NCI-H1436 (cell line): ENCODE data around the gene SELENOI.
A peak's percentile ranks its signal among the peaks of the same experiment; 100 is the strongest.
"Not testable (repeated sequence)": the region's sequence is repeated elsewhere in the genome, so short reads cannot be mapped to it uniquely, and the experiment has no call there.

ENCODE experiments used
- DNase-seq: peaks from one replicate; lab custom pipeline; 2025; lab: John Stamatoyannopoulos, UW

The SELENOI gene

DNA sequence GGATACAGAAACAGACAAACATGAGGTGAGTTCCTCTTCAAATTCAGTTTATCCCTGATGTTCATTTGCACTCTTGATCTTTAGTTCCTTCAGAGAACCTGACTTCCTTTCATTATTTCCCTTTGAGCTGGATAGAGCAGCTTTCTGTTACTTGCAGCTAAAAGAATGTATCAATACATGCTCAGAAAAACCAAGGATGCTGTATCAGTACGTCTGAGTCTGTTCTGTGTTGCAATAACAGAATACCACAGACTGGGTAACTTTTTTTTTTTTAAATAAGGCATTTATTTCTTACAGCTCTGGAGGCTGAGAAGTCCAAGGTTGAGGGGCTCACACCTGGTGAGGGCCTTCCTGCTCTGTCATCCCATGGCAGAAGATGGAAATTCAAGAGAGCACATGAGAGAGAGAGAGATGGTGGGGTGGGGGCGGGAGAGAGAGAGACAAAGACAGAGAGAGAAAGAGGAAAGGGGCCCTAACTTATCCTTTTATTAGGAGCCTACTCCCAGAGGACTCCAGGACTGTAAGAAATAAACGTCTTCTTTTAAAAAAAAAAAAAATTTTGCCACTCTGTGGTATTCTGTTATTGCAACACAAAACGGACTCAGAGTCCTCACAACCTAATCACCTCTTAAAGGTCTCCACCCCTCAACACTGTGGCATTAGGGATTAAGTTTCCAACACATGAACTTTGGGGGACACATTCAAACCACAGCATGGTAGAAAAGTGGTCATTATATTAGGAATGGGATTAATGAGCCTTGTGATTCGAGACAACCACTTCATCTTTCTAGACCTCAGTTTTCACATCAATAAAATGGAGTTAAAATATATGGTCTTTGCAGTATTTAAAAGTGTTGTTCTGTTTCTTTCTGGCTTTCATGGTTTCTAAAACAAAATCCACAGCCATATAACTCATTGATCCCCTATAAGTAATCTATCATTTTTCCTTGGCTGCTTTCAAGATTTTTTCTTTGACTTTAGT is 18.4 kb upstream of the SELENOI start:
- DNase-seq: no peak

DNA sequence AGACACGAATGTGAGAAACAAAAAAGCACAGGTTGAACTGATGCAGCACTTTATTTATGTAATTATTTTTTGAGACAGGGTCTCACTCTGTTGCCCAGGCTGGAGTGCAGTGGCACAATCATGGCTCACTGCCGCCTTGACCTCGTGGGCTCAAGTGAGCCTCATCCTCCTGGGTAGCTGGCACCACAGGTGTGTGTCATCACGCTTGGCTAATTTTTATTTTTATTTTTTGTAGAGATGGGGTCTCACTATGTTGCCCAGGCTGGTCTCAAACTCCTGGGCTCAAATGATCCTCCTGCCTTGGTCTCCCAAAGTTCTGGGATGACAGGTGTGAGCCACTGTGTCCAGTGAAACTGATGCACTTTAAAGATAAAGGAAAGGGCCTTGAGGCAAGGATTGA is 16.9 kb upstream of the SELENOI start:
- not testable (repeated sequence) for DNase-seq

DNA sequence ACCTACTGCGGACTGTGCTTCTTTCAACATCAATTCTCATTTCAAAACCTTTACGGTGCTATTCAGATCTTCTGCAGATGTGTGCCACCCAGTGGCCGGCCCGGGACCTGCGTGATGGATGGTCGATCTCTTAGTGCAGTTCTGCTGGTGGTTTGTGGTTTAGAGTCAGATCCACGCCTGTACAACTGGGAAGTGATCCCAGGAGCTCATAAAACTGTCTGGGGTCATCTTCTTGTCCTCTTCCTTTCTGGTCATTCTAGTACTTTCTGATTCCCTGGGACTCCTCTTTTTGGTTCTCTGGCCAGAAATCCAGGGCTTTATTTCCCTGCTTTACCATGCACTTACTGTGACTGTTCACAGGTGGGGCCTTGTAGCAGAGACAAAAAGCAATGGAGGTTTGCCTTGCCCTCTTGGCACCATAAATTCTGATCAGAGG is 15.8 kb upstream of the SELENOI start:
- DNase-seq: peak; percentile 60

DNA sequence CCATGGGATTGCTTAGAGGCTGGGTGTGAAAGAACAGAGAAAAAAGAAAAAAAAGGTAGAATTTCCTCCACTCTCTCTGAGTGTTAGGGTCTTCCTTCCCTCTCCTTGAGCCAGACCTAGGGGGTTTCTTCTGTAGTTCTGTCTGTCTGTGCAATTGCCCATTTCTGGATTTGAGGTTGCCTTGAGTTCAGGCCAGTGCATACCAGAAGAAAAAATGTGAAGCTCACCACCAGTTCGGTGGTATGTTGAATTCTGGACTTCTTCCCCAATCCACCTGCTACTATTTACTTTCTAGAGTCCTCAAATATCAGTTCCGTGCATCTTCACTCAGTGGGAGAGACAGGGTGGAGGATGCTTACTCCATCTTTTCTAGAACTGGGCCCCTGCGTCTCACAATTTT is 15.3 kb upstream of the SELENOI start:
- no peak for DNase-seq

DNA sequence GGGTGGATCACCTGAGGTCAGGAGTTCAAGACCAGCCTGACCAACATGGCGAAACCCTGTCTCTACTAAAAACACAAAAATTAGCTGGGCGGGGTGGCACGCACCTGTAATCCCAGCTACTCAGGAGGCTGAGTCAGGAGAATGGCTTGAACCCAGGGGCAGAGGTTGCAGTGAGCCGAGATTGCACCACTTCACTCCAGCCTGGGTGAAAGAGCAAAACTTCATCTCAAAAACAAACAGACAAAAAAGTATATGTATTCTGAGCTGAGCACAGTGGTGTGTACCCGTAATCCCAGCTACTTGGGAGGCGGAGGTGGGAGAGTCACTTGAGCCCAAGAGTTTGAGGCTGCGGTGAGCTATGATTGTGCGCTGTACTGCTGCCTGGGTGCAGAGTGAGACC is 14.6 kb upstream of the SELENOI start:
- not testable (repeated sequence) for DNase-seq

DNA sequence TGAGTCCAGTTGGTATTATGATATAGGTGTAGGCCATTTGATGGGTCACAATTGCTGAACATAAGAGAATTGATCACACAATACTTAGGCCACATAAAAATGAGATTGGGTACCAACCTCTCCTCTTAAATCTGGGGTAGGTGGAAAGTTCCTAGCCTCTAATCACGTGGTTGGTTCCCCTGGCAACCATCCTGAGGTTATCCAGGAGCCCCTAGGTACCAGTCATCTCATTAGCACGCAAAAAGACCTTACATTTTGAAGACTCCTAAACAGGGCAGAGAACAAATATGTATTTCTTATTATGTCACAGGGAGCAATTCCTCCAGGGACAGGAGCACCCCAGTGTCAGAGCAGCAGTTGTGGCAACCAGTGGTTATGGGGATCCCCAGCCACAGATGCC is 12.7 kb upstream of the SELENOI start:
- no peak for DNase-seq

DNA sequence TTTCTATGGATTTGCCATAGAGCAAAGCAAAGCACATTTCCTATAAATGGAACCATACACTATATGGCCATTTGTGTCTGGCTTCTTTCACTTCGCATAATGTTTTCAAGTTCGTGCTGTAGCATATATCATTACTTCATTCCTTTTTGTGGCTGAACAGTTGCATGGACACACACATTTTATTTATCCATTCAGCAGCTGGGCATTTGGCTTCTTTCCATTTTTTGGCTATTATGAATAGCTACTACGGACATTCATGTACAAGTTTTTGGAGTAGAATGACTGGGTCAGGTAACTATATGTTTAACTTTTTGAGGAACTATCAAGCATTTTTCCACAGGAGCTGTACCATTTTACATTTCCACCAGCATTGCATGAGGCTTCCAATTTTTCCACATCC is 10.7 kb upstream of the SELENOI start:
- DNase-seq: no peak

DNA sequence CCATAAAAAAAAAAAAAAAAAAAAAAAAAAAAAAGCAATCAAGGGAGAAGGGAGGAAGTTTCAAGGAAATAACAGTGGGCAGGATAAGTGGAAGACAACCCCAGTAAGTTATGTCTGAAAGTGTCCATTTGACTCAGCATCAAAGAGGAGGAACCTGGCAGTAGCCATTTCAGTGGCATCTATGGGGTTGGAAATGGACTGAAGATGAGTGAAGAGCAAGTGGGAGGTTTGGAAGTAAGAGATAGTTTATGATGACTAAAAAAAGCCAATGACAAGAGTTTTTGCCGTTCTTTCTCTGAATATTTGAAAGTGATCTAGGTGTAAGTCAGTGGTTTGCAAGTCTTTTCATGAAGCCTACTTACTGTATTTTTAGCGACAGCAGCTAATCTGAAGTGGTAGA is 9.2 kb upstream of the SELENOI start:
- no peak for DNase-seq

DNA sequence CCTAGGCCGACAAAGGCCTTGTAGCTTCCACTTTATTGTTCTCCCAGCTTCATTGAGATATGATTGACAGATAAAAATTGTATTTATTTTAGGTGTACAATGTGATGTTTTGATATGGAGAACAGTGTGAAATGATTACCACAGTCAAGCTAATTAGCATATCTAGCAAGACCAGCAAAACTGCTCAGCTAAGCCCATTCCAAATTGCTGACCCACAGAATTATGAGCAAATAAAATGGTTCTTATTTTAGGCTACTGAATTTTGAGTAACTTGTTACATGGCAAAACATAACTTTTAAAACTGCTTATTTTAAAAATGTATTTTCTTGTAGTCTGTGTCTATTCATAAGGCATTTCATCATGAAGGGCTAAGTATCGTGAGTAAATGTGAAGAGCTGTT is 8.6 kb upstream of the SELENOI start:
- DNase-seq: no peak

DNA sequence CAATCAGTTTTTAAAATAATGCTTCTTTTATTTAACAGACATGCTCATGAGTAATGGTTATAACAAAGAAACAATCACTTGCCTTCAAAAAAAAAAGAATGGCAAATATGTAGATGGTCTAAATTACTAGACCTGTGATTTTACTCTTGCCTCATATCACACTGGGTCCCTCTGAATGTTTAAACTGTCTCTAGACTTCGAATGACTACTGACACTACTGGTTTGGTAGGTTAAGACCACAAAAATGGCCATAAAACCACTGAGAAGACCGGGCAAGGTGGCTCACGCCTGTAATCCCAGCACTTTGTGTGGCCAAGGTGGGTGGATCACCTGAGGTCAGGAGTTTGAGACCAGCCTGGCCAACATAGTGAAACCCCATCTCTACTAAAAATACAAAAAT is 5.1 kb upstream of the SELENOI start:
- no peak for DNase-seq

DNA sequence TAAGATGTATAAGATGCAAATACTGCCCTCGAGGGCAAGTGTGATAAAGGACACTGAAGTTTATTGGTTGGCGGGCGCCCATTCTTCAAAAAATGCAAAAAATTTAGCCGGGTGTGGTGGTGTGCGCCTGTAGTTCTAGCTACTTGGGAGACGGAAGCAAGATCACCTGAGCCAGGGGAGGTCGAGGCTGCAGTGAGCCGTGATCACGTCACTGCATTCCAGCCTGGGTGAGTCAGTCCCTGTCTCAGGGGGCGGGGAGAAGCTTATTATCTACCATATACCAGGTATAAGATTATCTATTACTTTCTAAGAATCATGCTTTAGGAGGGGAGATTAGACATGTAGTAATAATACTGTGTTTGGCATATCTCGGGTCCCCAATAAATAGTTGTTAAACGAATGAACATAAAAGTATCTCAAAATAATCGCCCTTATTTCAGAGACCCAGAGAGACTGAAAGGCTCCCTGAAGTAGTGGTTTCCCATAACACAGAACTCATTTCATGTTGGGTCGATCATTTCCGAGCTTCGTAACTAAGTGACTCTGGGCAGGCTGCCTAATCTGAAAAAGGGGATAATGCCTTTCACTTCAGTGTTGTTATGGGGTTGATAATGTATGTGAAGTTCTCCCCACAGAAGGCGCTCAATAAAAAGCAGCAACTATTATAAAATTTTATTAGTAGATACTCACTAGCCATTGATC is 1.2 kb upstream of the SELENOI start:
- peak; percentile 14 for DNase-seq

DNA sequence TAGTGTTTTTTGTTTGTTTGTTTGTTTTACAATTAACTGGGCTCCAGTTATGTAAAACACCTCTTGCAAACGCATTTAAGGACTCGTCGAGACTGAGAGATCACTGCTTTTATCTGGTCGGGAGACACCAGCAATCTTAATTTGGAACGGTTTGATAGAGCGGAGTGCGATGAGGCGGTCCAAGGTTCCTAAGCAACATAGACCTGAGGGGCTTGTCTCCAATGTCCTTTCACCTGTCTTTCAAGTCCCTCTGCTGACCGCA is 729 bp upstream of the SELENOI start:
- DNase-seq: no peak

DNA sequence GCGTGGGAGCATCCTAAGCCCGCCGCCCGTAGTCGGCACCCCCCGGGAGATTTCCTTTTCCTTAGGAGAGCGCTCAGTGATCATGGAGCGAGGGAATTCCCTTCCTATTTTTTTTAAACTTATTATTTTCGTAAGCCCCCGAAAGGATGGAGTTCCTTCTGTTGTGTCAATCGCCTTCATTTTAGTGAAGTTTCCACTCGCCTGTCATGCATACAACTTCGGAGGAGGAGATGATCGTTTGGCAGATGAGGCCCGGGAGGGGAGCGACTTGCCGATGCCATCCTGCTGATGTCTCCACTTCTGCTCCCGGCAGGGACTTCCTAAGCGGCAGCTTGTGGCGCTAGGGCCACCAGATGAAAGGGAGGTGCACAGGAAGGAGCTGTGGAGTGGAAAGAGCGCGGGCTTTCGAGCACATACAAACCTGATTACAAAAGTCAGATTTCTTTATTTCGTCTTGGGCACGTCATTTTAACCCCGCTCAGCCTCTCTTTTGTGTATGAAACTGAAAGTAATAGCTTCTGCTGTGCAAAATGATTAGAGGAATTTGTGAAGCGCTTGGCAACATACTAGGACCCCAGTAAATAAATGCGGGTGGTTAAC is 611 bp downstream of the SELENOI start, which contains the start of gene ADGRF3:
Gene ADGRF3, minus strand, starts transcription at position 336 of the 600 bp plus-strand sequence. CDS start 555 bp downstream, outside the sequence.
- peak; percentile 44 for DNase-seq

DNA sequence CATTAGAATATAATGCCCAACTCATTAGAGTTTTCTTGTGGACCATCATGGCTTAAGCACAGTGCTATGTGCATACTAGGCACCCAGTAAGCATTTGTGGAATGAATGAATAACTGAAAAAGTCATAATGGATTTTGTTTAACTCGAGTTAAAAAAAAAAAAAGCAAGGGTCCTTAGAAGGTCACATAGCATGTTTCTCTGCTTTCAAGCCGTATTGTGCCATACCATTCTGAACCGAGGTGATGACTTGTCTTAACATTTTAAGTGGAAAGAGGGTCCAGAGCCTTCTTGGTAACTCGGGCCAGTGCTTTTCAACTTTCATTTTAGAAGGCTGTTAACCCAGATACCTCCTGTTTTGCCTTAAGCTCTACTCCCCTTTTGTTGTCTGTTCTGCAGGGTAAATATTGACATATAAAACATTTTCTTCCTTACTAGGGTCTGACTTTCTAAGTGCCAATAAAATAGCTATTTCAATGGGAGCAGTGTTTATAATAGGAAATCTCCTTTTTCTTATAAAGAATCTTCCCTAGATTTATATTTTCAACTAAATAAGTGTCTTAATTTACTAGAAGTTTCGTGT is 1.4 kb downstream of the SELENOI start:
- no peak for DNase-seq

DNA sequence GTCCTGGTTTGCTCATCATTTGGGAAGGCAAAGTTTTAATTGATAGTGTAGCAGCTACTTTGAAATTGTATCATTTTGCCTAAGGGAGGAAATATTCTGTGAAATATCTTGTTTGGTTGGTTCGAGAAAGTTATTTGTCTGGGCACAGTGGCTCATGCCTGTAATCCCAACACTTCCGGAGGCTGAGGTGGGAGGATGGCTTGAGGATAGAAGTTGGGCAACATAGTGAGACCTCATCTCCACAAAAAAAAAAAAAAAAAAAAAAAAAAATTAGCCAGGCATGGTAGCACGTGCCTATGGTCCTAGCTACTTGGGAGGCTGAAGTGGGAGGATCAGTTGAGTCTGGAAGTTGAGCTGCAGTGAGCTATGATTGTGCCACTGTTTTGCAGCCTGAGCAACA is 3.7 kb downstream of the SELENOI start:
- DNase-seq: no peak

DNA sequence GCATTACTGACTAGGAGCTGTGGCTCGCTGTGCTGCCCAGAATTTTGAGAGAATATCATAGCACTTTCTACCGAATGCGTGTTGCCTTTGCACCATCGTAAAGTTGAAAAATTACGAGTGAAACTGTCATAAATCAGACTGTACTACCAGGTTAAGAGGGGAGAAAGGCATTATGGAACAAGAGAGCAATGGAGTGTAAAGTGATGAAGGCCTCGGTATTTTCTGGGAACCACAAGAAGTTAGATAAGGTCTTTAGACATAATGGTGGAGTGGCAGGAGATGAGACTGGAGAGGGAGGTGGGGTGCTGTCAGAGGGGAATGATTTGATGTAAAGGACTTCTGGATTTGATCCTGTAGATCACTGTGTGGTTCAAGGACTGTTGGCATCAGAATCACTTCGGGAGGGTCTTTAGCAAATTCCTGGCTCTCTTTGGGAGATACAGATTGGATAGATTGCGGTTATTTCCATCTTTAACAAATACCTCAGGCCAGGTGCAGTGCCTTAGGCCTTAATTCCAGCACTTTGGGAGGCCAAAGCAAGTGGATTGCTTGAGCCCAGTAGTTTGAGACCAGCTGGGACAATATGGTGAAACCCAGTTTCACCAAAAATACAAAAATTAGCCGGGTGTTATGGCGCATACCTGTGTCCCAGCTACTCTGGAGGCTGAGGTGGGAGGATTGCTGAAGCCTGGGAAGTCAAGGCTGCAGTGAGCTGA is 5.6 kb downstream of the SELENOI start:
- no peak for DNase-seq

DNA sequence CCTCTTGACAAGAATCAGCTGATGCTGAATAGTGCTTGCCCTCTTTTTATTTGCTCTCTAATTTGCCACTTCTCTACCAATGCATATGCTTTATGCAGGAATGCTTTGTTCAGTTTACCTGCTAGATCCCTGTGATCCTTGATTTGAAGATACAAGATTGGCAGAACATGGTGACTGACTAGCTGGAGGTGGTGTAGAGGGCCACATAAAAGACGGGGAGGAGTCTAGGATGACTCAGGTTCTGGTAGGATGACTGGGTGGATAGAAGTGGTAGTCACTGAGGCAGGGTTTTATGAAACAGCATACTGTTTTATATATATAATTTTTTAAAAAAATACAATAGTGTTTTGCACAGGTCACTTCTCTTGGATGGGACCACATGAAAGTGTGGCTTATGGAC is 6.9 kb downstream of the SELENOI start:
- no peak for DNase-seq

DNA sequence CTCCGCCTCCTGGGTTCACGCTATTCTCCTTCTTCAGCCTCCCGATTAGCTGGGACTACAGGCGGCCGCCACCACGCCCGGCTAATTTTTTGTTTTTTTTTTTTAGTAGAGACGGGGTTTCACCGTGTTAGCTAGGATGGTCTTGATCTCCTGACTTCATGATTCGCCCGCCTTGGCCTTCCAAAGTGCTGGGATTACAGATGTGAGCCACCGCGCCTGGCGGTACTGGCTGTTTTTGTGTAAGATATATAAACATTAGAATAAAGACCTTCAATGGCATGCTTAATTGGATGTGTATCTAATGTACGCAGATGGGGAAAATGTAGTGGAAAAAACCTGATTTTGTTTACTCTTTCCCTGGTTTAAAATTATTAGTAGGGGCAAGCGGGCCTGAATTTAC is 8.5 kb downstream of the SELENOI start:
- not testable (repeated sequence) for DNase-seq

DNA sequence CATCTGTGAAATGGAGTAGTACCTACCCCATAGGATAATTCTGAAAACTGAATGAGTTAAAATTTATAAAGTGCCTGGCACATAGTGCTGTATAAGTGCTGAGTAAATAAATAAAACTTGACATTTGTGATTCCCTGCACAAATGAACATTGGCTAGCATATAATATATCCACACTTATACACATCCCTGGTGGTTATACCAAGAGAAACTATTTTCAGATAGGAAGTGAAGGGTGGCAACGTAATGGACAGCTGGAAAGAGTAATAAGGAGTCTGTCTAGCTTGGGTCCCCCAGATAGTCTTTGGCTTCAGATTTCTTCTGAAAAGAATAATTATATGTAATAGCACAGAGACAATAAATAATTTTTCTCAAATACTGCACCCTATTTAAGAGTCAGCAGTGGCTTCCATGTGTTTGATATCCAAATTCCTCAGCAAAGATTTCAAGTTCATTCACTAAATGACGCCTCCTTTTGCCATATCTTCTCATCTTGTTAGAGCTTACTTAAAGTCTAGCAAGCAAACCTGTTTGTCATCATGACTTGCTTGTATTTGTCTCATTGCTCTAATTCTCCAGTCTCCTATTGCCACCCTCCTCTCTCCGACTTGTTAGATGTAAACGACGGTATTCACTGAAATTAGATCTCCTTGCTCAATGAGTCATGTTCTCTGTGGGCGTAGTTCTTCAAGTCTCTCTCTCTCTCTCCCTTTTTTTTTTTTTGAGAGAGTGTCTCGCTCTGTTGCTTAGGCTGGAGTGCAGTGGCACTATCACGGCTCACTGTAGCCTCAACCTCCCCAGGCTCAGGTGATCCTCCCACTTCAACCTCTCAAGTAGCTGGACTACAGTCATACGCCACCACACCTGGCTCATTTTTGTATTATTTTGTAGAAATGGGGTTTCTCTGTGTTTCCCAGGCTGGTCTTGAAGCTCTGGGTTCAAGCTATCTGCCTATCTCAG is 9.4 kb downstream of the SELENOI start:
- DNase-seq: peak; percentile 32

DNA sequence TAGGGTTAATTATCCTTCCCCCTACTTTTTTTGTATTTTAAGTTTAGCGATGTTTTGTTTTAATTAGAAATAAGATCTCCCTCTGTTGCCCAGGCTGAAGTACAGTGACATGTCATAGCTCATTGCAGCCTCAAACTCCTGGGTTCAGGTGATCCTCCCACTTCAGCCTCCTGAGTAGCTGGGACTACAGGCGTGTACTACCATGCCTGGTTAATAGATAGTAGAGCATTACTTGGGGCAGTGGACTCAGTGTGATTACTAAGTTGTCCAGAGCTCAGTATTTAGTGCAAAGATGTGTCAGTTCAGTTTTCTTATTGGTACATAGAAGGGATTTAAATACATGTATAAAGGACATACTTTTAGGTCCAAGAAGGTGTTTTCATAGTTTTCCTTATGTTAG is 10.2 kb downstream of the SELENOI start:
- no peak for DNase-seq

DNA sequence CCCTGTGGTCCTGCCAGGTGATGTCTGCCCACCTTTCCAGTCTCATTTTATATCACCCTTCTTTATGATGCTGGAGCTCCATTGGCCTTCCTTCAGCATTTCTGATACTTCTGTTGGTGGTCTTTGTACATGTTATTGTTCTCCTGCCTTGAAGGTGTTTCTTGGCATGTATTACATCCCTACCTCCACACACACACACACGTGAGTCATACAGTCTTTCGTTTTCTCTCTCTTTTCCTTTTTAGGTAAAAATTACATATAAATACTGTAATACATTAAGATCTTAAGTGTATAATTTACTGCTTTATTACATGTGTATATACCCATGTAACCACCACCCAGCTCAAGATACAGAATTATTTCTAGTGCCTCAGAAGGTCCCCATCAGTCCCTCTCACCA is 10.8 kb downstream of the SELENOI start:
- no peak for DNase-seq
